ENCODE data around the gene SEMA4C.

DNA sequence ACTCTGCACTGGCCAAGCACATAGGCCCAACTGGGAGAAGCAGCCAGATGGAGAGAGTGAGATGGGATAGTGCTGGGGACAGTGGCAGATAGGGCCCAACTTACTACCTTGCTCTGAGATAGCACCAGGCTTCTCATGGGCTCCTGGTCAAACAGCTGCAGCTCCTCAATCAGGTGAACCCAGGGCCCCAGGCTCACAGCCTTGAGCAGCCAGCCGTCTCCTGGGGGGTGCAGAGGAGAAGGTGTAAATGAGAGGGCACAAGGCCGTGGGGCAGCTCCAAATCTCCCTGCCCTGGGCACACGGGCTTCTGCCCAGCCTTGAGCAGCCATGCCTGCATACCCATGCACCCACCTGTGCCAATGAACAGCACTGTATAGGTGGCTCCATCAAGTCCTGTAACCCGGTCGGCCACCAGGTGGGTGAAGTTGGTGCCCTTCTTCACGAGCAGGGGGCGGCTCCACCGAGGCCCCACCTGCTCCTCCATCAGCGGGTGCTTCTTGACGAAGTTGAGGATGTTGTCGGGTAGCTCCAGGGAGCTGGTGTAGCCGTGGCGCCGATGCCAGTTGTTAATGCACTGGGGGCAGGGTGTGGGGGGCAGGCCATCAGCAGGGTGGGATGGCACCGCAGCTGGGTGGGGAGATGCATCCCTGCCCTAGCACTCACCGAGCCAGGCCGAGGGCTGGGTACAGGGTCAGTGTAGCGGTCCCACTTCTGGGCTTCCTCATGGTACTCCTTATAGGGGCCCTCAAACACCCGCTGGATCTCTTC lies 6.1 kb downstream of the SEMA4C start:
- TF ChIP-seq, protein P1, sequence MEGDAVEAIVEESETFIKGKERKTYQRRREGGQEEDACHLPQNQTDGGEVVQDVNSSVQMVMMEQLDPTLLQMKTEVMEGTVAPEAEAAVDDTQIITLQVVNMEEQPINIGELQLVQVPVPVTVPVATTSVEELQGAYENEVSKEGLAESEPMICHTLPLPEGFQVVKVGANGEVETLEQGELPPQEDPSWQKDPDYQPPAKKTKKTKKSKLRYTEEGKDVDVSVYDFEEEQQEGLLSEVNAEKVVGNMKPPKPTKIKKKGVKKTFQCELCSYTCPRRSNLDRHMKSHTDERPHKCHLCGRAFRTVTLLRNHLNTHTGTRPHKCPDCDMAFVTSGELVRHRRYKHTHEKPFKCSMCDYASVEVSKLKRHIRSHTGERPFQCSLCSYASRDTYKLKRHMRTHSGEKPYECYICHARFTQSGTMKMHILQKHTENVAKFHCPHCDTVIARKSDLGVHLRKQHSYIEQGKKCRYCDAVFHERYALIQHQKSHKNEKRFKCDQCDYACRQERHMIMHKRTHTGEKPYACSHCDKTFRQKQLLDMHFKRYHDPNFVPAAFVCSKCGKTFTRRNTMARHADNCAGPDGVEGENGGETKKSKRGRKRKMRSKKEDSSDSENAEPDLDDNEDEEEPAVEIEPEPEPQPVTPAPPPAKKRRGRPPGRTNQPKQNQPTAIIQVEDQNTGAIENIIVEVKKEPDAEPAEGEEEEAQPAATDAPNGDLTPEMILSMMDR (IDR thresholded peaks at IDR 0.05), result no peak
- no peak for TF ChIP-seq POLR2AphosphoS5 (IDR thresholded peaks at IDR 0.05; ENCODE audit: low read depth, low read length)
- TF ChIP-seq REST (IDR thresholded peaks at IDR 0.05; ENCODE audit: insufficient read depth in 1 of 2, low read depth in 2 of 2, low read length in 1 of 2), result no peak
- no peak for TF ChIP-seq SIN3A (IDR thresholded peaks at IDR 0.05; ENCODE audit: borderline replicate concordance, insufficient read depth, low read depth, low read length)
- TF ChIP-seq TCF7L2 (IDR thresholded peaks at IDR 0.05; ENCODE audit: low read depth, low read length), result no peak
